Measurements from ENCODE around the gene COL4A6. TPM values are rescaled to one million over a fixed set of nuclear protein-coding genes. Genes with fewer than 3 reads are reported as not detected.
A peak's percentile ranks its signal among the peaks of the same experiment; 100 is the strongest.

The COL4A6 gene
- total and polyA plus RNA-seq, 2 donors (not counting 3 experiments of a cell fraction or from before 2014, with no cell fraction given), result 0.49 to 0.62 TPM

DNA sequence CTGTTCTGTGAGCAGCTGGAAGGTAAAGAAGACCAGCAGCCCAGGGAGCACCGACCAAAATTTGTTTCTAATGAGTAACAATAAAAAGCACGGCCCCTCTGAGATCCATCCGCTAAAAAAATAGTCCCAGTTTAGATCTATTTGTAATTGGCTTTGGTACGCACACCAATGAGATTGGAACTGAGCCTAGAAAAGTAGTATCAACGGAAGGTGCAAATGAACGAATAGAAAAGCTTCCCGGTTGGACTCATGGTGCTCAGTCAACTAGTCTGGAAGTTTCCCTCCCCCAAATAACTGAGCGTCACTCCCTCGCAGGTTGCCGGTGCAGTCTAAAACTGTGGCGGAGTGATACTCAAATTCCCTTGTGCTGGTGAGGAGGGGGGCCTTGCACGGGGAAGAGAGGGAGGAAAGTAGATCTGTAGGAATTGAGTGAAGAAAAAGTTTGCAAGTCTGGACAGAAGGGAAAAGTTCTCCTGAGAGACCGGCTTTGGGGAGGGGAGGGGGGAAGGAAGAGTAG, 1.3 kb upstream of the COL4A6 start, which contains the start of gene COL4A5:
TSS of gene COL4A5 (plus strand) at position 413 of the 517 bp plus-strand sequence. CDS start 288 bp downstream, outside the sequence.
- Histone ChIP-seq H3K9ac (replicated peaks; ENCODE audit: extremely low read depth, insufficient read depth, low read length) (peak within 1 kb of the TSS; percentile 61), H3K4me3 (replicated peaks in 1 of 3; ENCODE audit: insufficient read depth in 1 of 3, low read depth in 1 of 3, low read length in 3 of 3) (peak within 1 kb of the TSS; percentile 37 to 76 (median 66)), H2AFZ (ENCODE audit: low read depth, low read length) (peak within 1 kb of the TSS; percentile 95), H3K4me2 (ENCODE audit: insufficient read depth, low read length) (peak within 1 kb of the TSS; percentile 97), H3K27ac (ENCODE audit: insufficient read depth, low read depth, low read length) (peak within 1 kb of the TSS; percentile 19), H3K27me3 (ENCODE audit: control insufficient read depth in 2 of 2, insufficient read depth in 2 of 2, low read length in 2 of 2) (peaks cover 0 to 2% of the 10 kb centered on the region in 2 experiments), H3K36me3 (ENCODE audit: control insufficient read depth in 2 of 2, extremely low read depth in 1 of 2, insufficient read depth in 2 of 2, low read length in 2 of 2) (no peaks in the 10 kb centered on the region), H3K79me2 (ENCODE audit: control insufficient read depth, insufficient read depth, low read length) (peaks cover 7% of the 10 kb centered on the region), H4K20me1 (replicated peaks; ENCODE audit: control insufficient read depth, extremely low read depth, insufficient read depth, low read length) (no peaks in the 10 kb centered on the region), H3K9me1 (replicated peaks; ENCODE audit: control insufficient read depth, extremely low read depth, insufficient read depth, low read length) (no peaks in the 10 kb centered on the region), H3K9me3 (replicated peaks; ENCODE audit: control insufficient read depth, insufficient read depth, low read length) (no peaks in the 10 kb centered on the region), H3K4me1 (ENCODE audit: control insufficient read depth, extremely low read depth, insufficient read depth, low read length) (peaks cover 8% of the 10 kb centered on the region)
- DNase-seq (ENCODE audit: low read depth, low spot score), result peak; percentile 79
- FAIRE-seq, result peak; percentile 80
- POLR2A ChIA-PET, result no interaction called here
- TF ChIP-seq, protein P1, sequence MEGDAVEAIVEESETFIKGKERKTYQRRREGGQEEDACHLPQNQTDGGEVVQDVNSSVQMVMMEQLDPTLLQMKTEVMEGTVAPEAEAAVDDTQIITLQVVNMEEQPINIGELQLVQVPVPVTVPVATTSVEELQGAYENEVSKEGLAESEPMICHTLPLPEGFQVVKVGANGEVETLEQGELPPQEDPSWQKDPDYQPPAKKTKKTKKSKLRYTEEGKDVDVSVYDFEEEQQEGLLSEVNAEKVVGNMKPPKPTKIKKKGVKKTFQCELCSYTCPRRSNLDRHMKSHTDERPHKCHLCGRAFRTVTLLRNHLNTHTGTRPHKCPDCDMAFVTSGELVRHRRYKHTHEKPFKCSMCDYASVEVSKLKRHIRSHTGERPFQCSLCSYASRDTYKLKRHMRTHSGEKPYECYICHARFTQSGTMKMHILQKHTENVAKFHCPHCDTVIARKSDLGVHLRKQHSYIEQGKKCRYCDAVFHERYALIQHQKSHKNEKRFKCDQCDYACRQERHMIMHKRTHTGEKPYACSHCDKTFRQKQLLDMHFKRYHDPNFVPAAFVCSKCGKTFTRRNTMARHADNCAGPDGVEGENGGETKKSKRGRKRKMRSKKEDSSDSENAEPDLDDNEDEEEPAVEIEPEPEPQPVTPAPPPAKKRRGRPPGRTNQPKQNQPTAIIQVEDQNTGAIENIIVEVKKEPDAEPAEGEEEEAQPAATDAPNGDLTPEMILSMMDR (IDR thresholded peaks at IDR 0.05; ENCODE audit: extremely low read depth in 1 of 2, insufficient read depth in 1 of 2, low read depth in 1 of 2, low read length in 2 of 2), result no peak
- TF ChIP-seq EZH2 (IDR thresholded peaks at IDR 0.05; ENCODE audit: borderline replicate concordance, low read depth, low read length, severe bottlenecking), result no peak
- TF ChIP-seq POLR2A (IDR thresholded peaks at IDR 0.05; ENCODE audit: low read depth, low read length), result no peak
- no peak for TF ChIP-seq MYC (IDR thresholded peaks at IDR 0.05; ENCODE audit: low read depth, low read length)
- no peak for TF ChIP-seq POLR2AphosphoS5 (IDR thresholded peaks at IDR 0.05; ENCODE audit: insufficient read depth, low read depth, low read length)
- TF ChIP-seq GATA2 (IDR thresholded peaks at IDR 0.05; ENCODE audit: insufficient read depth, insufficient read length, low read depth, low read length), result no peak
- TF ChIP-seq MAX (IDR thresholded peaks at IDR 0.05; ENCODE audit: insufficient read depth, insufficient read length), result no peak
- TF ChIP-seq FOS (IDR thresholded peaks at IDR 0.05; ENCODE audit: borderline replicate concordance, insufficient read depth, low read length), result no peak
- CTCF ChIA-PET, result interaction anchor here (3.8 kb wide), 1 partner anchor 215 kb away, joined by 15 read pairs; no protein-coding TSS in a partner anchor
- no TSS peak for BruUV-seq (replicated peaks)
- intact Hi-C loops (cut with micrococcal nuclease), result no loop called here
- dilution Hi-C loops (cut with MboI; ENCODE audit: extremely low pct_ligation_motif_present, low sequenced_read_pairs), result no loop called here

All from endothelial cell of umbilical vein (primary cell).